IPS-18c (cell line): ENCODE measurements around the gene TFAM.

Experiments
- H3K4me3 ChIP-seq: 2 replicates; pipeline ENCODE4 v1.7.0; 2013; ENCODE audit warnings: low read depth, mild to moderate bottlenecking, low read length, moderate library complexity; ENCODE audit not compliant: insufficient read depth
- H3K9me3 ChIP-seq: one replicate; pipeline ENCODE4 v1.6.1; 2013; ENCODE audit warnings: mild to moderate bottlenecking, low read length, moderate library complexity; ENCODE audit not compliant: control insufficient read depth, insufficient read depth

Gene TFAM

DNA sequence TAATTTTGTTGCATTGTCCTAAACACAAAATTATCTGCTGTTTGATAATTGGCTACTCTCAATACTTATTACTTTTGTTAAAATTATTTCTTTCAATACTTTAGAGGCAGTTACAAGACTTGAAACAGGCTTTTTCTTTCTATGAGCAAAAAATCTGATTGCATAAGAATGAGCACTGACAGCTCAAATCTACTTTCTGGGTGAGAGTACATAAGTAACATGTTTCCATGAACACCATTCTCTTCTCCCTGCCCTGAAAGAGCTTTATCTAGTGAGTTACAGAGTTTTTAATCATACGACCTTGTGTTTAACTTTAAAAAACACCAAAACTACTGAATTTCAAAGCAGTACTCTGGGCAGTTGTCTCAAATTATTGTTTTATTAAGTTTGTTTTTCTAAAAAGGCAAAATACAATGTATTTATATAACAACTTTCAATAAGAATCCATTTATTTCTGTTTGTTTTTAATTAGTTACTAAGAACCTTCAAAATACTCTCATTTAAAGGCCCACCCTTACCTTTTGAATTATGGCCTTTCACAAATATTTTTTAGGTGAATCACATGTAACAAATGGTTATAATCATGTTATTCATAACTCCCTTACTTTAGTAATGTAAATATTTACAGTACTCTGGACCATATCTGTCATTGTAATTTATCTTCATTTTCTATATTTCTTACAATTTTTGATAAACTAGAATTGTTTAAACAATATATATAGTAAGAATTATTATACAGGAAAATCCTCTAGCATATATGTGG lies 23.0 kb upstream of the TFAM start:
- Histone ChIP-seq H3K9me3 (no peaks in the 10 kb centered on the region), H3K4me3 (no peak overlapping the region)

DNA sequence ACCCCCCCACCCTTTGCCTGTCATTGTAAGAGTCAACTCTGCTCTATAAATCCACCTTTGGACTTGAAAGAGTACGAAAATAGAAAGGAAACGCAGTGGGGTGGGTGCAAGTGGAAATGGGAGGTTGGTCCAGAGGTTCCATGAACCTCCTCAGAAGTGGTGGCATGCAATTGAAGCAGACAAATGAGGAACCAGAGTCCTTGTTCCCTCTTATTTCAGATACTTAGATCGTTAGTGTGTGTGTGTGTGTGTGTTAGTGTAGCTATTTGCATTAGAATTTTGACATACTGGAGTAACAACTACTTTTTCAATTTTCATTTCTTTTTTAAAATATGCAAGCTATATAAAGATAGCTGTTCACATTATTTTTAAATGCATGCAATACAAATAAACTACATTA lies 18.1 kb upstream of the TFAM start:
- H3K9me3 ChIP-seq: no peaks in the 10 kb centered on the region
- no peak overlapping the region for H3K4me3 ChIP-seq

- no peaks in the 10 kb centered on the region for H3K9me3 ChIP-seq
Observed at GRCh38 chr10:58371473-58371872, 13.7 kb upstream of the TFAM start.

DNA sequence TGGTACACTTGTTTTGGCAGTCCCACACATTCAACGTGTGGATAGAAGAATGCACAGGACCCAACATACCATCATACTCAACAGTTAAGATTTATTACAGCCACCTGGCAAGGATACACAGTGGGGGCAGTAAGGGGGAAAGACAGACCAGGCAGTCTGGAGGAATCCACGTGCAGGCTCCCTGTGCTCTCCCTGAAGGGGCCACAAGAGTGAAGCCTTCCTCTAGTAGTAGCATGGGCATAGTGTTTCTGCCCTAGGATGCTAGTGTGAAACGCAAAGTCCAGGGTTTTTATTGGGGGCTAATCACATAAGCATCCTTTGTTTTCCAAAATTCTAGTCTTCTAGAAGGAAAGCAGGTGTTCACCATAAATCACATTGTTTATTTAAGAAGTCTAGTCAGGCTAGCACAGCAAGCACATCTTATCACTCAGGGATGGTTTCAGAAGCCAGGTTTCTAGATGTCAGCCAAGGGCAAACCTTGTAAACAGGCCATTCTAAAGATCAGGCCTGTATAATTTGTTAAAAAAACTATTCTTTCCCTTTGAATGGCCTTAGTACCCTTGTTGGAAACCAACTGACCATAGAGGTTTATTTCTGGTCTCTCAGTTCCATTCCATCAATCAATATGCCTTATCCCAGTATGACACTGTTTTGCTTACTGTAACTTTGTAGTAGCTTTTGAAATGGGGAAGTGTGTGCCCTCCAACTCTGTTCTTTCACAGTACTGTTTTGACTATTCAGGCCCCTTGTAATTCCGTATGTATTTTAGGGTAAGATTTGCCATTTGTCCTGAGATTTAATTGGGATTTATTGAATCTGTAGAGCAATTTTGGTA lies 12.4 kb upstream of the TFAM start:
- H3K4me3 ChIP-seq: no peak overlapping the region
- no peaks in the 10 kb centered on the region for H3K9me3 ChIP-seq

More at GRCh38 chr10:58371473-58371872, 13.7 kb upstream of the TFAM start:
- no peak overlapping the region for H3K4me3 ChIP-seq

- H3K4me3 ChIP-seq: no peak overlapping the region
Observed at GRCh38 chr10:58373442-58373827, 11.8 kb upstream of the TFAM start.

DNA sequence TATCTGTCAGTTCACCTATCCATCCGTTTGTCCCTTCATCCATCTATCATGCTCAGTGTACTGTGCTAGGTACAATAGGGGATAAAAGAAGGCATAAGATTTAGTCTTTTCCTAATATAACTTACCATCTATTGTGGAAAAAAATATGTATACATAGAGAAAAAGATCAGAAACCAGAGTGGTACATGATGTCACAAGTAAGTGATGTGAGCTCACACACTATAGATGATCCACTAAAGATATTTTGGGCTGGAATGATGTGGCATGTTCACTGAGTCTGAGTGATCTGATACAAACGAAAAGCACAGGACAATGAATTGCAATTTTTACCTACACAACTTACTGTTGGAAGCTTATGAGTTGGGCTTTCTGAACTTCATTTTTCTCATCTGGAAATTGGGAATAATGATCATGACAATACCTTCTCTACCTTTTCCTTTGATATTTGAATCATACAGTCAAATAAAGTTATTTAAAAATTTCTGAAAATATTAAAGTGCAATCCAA lies 2.7 kb upstream of the TFAM start:
- Histone ChIP-seq H3K4me3 (no peak overlapping the region), H3K9me3 (no peaks in the 10 kb centered on the region)

More at GRCh38 chr10:58373442-58373827, 11.8 kb upstream of the TFAM start:
- no peaks in the 10 kb centered on the region for H3K9me3 ChIP-seq

- Histone ChIP-seq H3K4me3 (no peak overlapping the region), H3K9me3 (no peaks in the 10 kb centered on the region)
Observed at GRCh38 chr10:58384095-58384494, 1.1 kb upstream of the TFAM start.

DNA sequence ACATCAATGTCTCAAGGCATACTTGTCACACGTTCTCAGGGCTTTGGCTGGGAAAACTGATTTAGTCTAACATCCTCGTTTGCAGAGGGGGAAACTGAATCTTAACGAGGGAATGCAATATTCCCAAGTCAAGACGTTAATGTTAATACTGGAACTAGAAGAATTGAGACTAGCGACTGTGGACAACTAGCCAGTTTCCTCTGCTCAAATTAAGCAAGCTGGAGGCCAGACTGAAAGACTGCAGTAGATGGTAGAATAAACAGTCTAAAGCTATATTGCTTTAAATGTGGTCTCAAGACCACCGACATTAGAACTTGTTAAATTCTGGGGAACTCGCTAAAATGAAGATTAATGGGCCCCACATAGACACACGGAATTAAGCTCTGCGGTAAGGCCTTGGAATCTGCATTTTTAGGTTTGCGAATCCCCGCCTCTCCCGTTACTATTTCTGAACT lies 639 bp upstream of the TFAM start:
- Histone ChIP-seq H3K4me3 (peak overlapping the region; percentile 97), H3K9me3 (no peaks in the 10 kb centered on the region)

GRCh38 chr10:58385784-58386112 lies 538 bp downstream of the TFAM start:
- Histone ChIP-seq H3K4me3 (peak overlapping the region; percentile 97), H3K9me3 (no peaks in the 10 kb centered on the region)

DNA sequence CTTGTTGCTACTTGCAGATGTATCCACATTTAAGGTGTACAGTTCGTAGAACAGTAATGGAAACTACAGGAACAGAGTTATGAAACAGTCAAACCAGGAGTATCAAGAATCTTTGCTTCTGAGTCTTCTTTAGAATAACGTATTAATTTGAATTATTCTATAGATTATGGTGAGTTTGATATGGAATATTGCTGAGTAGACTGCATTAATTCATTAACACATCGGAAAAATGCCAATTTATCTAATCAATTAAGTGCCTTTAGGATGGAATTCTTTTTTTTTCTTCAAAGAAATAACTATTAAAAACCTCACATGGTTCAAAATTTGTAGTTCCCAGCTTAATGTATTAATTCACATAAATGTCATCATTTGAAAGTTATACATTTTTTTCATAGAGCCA lies 3.8 kb downstream of the TFAM start:
- H3K9me3 ChIP-seq: no peaks in the 10 kb centered on the region
- no peak overlapping the region for H3K4me3 ChIP-seq

GRCh38 chr10:58393317-58393716 lies 8.1 kb downstream of the TFAM start:
- no peak overlapping the region for H3K4me3 ChIP-seq
- no peaks in the 10 kb centered on the region for H3K9me3 ChIP-seq

GRCh38 chr10:58394471-58394870 lies 9.3 kb downstream of the TFAM start:
- Histone ChIP-seq H3K9me3 (no peaks in the 10 kb centered on the region), H3K4me3 (no peak overlapping the region)

DNA sequence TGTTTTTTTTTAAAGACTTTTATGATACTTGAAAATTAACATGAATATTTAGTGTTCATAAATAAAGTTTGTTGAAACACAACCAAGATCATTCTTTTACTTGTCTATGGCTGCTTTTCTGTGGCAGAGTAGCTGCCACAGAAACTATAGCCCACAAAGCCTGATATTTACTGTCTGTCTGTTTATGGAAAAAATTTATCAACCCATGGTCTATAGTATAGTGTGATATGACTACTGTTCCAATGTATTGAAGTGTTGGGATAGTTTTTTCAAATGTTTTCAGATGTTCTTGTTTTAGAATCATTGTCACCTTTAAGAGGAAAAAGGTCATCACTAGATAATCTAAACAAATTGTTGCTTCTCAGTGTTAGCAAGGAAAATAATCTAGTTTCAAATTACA lies 10.8 kb downstream of the TFAM start:
- H3K4me3 ChIP-seq: no peak overlapping the region

DNA sequence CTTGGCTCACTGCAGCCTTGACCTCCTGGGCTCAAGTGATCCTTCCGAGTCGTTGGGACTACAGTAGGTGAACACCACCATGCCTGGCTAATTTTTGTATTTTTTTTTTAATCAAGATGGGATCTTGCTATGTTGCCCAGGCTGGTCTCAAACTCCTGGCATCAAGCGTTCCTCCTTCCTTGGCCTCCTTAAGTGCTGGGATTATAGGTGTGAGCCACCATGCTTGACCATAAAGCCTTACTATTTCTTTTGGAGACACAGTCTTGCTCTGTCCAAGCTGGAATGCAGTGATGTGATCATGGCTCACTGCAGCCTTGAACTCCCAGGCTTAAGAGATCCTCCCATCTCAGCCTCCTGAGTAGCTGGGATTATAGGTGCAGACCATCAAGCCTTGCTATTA lies 12.6 kb downstream of the TFAM start:
- Histone ChIP-seq H3K4me3 (no peak overlapping the region), H3K9me3 (no peaks in the 10 kb centered on the region)

More for the DNA sequence above, 10.8 kb downstream of the TFAM start:
- H3K9me3 ChIP-seq: no peaks in the 10 kb centered on the region

DNA sequence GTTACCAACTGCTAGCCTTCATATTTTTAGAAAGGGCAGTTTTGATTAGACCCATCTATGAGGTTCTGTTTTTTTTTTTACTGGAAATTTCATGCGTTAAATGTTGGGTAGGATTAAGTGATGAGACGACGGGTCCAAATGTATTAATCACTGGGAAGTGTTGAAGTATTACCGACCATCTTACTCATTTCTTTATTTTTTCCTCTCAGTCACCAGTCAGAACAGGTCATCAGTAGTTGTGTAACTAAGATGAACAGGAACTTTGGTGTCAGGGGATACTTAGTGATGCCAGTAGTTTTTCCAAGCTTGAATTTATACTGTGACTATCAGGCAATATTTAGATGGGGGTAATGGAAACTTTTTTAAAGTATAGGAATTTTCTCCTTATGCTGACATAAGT lies 14.2 kb downstream of the TFAM start:
- no peaks in the 10 kb centered on the region for H3K9me3 ChIP-seq
- H3K4me3 ChIP-seq: no peak overlapping the region

GRCh38 chr10:58400609-58401008 lies 15.4 kb downstream of the TFAM start:
- Histone ChIP-seq H3K9me3 (no peaks in the 10 kb centered on the region), H3K4me3 (no peak overlapping the region)

GRCh38 chr10:58404001-58404400 lies 18.8 kb downstream of the TFAM start:
- Histone ChIP-seq H3K9me3 (no peaks in the 10 kb centered on the region), H3K4me3 (no peak overlapping the region)

DNA sequence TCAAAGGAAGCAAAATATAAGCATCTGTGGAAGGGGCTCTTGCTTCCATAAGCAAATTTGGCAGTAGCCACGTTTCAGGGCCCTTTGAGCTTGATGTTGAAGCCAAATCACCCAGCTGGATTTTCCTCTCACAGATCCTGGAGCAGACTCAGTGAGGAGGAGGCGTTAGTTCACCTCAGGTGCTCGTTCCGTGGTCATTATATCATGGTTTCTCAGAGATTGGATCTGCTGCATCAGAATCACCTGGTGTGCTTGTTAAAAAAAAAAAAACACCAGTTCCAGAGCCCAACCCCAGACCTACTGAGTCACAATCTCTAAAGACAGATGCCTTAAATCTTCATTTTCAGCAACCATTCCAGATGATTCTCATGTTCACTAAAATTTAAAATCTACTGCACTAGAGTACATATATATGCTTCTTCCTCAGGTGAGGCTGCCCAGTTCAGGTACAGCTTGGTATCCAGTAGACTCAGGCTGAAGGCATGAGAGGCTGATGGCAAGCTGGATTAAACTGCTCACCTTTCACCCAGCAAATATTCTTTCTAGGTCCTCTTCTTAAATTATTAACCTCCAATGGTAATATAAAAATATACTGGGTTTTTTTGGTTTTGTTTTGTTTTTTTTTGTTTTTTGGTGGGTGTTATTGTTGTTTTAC lies 24.9 kb downstream of the TFAM start:
- Histone ChIP-seq H3K4me3 (no peak overlapping the region), H3K9me3 (no peaks in the 10 kb centered on the region)
